ENCODE measurements around the gene PEX5L. TPM values are rescaled to one million over a fixed set of nuclear protein-coding genes. Genes with fewer than 3 reads are reported as not detected.

Gene PEX5L
- polyA plus RNA-seq, 1 donor from 2014 or later, result 1.0 TPM

GRCh38 chr3:179867961-179868360, 168.8 kb downstream of the PEX5L start:
- H2AFZ ChIP-seq (ENCODE audit: low read depth, low read length), result no peak overlapping the region
- no peaks in the 10 kb centered on the region for H4K20me1 ChIP-seq (ENCODE audit: insufficient read depth)
- H3K36me3 ChIP-seq (ENCODE audit: insufficient read depth, low read length), result no peaks in the 10 kb centered on the region
- TF ChIP-seq RAD21 (conservative IDR thresholded peaks at IDR 0.05) (no peak), EP300 (conservative IDR thresholded peaks at IDR 0.05; ENCODE audit: poor library complexity, severe bottlenecking) (no peak), CTCF (IDR thresholded peaks at IDR 0.05; ENCODE audit: poor library complexity, severe bottlenecking) (no peak), MXI1 (conservative IDR thresholded peaks at IDR 0.05; ENCODE audit: poor library complexity, severe bottlenecking) (no peak), TAF1 (IDR thresholded peaks at IDR 0.05; ENCODE audit: low read depth) (no peak), REST (IDR thresholded peaks at IDR 0.05; ENCODE audit: borderline replicate concordance) (no peak), SMC3 (conservative IDR thresholded peaks at IDR 0.05; ENCODE audit: poor library complexity) (no peak), EZH2 (IDR thresholded peaks at IDR 0.05; ENCODE audit: borderline replicate concordance, insufficient read depth, low read length, poor library complexity, severe bottlenecking) (no peak), POLR2AphosphoS5 (IDR thresholded peaks at IDR 0.05) (no peak)
- no peaks in the 10 kb centered on the region for H3K79me2 ChIP-seq (replicated peaks; ENCODE audit: insufficient read depth, low read length)
- H3K9ac ChIP-seq (ENCODE audit: low read length), result no peak overlapping the region
- no peaks in the 10 kb centered on the region for H3K9me2 ChIP-seq (ENCODE audit: insufficient read depth, low read length)
- no peak overlapping the region for H3K27ac ChIP-seq (ENCODE audit: low read length)
- H3K4me3 ChIP-seq (ENCODE audit: low read length), result no peak overlapping the region
- no peaks in the 10 kb centered on the region for H3F3A ChIP-seq (ENCODE audit: insufficient read depth, low read length, poor library complexity, severe bottlenecking)
- no peaks in the 10 kb centered on the region for H3K27me3 ChIP-seq (ENCODE audit: insufficient read depth, low read depth, low read length)
- H3K9me3 ChIP-seq (ENCODE audit: low read length), result no peaks in the 10 kb centered on the region
- no peak overlapping the region for H3K4me2 ChIP-seq (ENCODE audit: low read length)

- H3K27me3 ChIP-seq (ENCODE audit: insufficient read depth, low read depth, low read length), result no peaks in the 10 kb centered on the region
- H3K79me2 ChIP-seq (replicated peaks; ENCODE audit: insufficient read depth, low read length), result no peaks in the 10 kb centered on the region
- no peak overlapping the region for H3K4me2 ChIP-seq (ENCODE audit: low read length)
- H3K4me3 ChIP-seq (ENCODE audit: low read length), result no peak overlapping the region
- TF ChIP-seq RAD21 (conservative IDR thresholded peaks at IDR 0.05) (no peak), EP300 (conservative IDR thresholded peaks at IDR 0.05; ENCODE audit: poor library complexity, severe bottlenecking) (no peak), POLR2AphosphoS5 (IDR thresholded peaks at IDR 0.05) (no peak), REST (IDR thresholded peaks at IDR 0.05; ENCODE audit: borderline replicate concordance) (no peak), SMC3 (conservative IDR thresholded peaks at IDR 0.05; ENCODE audit: poor library complexity) (no peak), TAF1 (IDR thresholded peaks at IDR 0.05; ENCODE audit: low read depth) (no peak), EZH2 (IDR thresholded peaks at IDR 0.05; ENCODE audit: borderline replicate concordance, insufficient read depth, low read length, poor library complexity, severe bottlenecking) (no peak)
- H2AFZ ChIP-seq (ENCODE audit: low read depth, low read length), result no peak overlapping the region
- no peaks in the 10 kb centered on the region for H3K36me3 ChIP-seq (ENCODE audit: insufficient read depth, low read length)
- H3K27ac ChIP-seq (ENCODE audit: low read length), result no peak overlapping the region
- H3K9ac ChIP-seq (ENCODE audit: low read length), result no peak overlapping the region
- no peaks in the 10 kb centered on the region for H3F3A ChIP-seq (ENCODE audit: insufficient read depth, low read length, poor library complexity, severe bottlenecking)
- H3K9me3 ChIP-seq (ENCODE audit: low read length), result no peaks in the 10 kb centered on the region
- H4K20me1 ChIP-seq (ENCODE audit: insufficient read depth), result no peaks in the 10 kb centered on the region
- H3K9me2 ChIP-seq (ENCODE audit: insufficient read depth, low read length), result no peaks in the 10 kb centered on the region
These were observed 170.8 kb downstream of the PEX5L start for GRCh38 chr3:179865861-179866505.
